Skeletal muscle tissue (tissue), 4 donors: ENCODE measurements around the gene CTNNA2. TPM values are rescaled to one million over a fixed set of nuclear protein-coding genes. Genes with fewer than 3 reads are reported as not detected.

ENCODE experiments used
- H3K27ac ChIP-seq: one replicate; pipeline ENCODE4 v1.7.0; 2013; ENCODE audit warnings: mild to moderate bottlenecking, low read depth, low read length, inconsistent platforms
- H3K27me3 ChIP-seq, 3 donors: one replicate each; pipeline ENCODE4 v1.7.0; 2013; ENCODE audit warnings: low read length in 3 of 3; ENCODE audit not compliant: control insufficient read depth in 3 of 3, insufficient read depth in 3 of 3
- H3K36me3 ChIP-seq, 3 donors: one replicate each; pipeline ENCODE4 v1.7.0; 2013; ENCODE audit warnings: low read length in 3 of 3; ENCODE audit not compliant: control insufficient read depth in 3 of 3, insufficient read depth in 3 of 3
- H3K4me1 ChIP-seq, 3 donors: one replicate each; pipeline ENCODE4 v1.7.0; 2013; ENCODE audit warnings: low read length in 3 of 3, mild to moderate bottlenecking in 3 of 3; ENCODE audit not compliant: control insufficient read depth in 3 of 3, insufficient read depth in 3 of 3
- H3K4me3 ChIP-seq, 3 donors: one replicate each; pipeline ENCODE4 v1.7.0; 2013; ENCODE audit warnings: low read length in 3 of 3
- H3K9ac ChIP-seq, 3 donors: one replicate each; pipeline ENCODE4 v1.7.0; 2013; ENCODE audit warnings: low read length in 3 of 3, mild to moderate bottlenecking in 3 of 3, moderate library complexity in 2 of 3, low read depth in 1 of 3
- H3K9me3 ChIP-seq, 3 donors: one replicate each; pipeline ENCODE4 v1.7.0; 2013; ENCODE audit warnings: low read length in 3 of 3; ENCODE audit not compliant: control insufficient read depth in 3 of 3
- total RNA-seq: library from RNA; depleted of rRNA; stranded (reverse); fragments of >200 nt; gene quantifications from one replicate; pipeline ENCODE4 v1.2.3, GENCODE V29; 2014
- donor health status: Osteomylitis.

CTNNA2 gene
- total RNA-seq, 1 donor from 2014 or later = 1.0 TPM

DNA sequence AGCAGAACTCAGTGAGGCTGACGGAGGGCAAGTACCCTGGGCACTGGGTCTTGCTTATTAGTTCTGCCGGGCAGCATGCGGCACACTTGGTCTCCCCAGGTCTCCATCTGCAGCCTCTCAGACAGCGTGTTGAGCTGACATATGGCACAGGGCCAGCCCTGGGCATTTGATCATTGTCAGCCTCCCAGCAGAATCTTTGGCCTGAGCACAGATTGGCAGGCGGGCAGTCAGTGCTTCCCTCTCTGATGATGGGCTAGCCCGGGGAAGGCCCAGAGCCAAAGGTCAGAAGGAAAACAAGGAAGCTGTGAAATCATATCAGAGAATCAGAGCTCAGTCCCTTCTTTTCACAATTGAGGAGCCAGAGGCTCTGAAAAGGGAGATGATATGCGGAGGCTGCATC lies 941.8 kb downstream of the CTNNA2 start:
- Histone ChIP-seq H3K4me3 (no peak overlapping the region), H3K9me3 (no peaks in the 10 kb centered on the region), H3K27me3 (no peaks in the 10 kb centered on the region), H3K4me1 (no peaks in the 10 kb centered on the region), H3K9ac (no peak overlapping the region), H3K27ac (no peak overlapping the region), H3K36me3 (no peaks in the 10 kb centered on the region)

DNA sequence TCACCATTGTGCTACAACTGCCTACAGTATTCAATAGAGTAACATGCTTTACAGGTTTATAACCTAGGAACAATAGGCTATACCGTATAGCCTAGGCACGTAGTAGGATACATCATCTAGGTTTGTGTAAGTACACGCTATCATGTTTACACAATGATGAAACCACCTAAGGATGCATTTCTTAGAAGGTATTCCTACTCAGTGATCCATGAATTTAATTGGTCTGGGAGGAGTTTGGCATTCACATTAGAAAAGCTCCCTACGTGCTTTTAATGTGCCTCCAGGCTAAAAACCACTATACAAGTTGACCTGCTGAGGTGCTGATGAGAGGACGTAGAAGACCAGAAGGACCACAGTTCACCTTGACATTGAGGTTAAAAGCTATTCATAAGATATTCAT lies 946.2 kb downstream of the CTNNA2 start:
- Histone ChIP-seq H3K27ac (no peak overlapping the region), H3K9me3 (no peaks in the 10 kb centered on the region), H3K4me1 (no peaks in the 10 kb centered on the region), H3K27me3 (no peaks in the 10 kb centered on the region), H3K9ac (no peak overlapping the region), H3K36me3 (no peaks in the 10 kb centered on the region), H3K4me3 (no peak overlapping the region)

DNA sequence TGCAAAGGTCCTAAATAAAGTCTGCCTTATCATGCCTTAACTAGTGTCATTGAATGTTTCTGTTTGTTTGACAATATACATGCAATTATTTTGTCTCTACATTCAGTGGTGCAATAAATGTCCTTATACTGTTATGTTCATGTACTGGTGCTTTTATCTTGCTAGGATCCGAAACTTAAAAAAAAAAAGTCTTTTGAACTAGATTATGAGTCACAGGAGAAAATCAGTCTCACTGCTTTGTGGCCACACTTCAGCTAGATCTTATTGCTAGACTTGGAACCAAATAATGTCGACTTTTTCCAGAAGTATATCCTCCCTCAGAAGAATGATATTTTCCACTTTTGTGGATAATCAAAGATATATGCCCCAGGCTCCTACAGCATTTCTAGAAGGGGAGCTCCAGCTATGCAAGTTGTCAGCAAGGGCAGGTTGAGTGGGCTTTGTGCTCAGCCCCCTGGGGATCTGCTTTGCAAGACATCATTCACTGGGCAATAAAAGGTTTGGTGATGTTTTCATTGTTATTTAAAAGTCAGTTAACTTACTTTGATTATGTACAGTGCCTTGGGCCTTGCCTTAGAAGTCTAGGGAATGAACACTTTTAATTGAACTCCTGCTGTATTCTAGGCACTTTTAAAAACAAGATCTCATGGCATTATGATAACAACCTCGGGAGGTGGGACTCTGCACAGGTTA lies 948.8 kb downstream of the CTNNA2 start:
- Histone ChIP-seq H3K4me1 (no peaks in the 10 kb centered on the region), H3K9me3 (no peaks in the 10 kb centered on the region), H3K4me3 (no peak overlapping the region), H3K36me3 (no peaks in the 10 kb centered on the region), H3K27ac (no peak overlapping the region), H3K9ac (no peak overlapping the region), H3K27me3 (no peaks in the 10 kb centered on the region)

DNA sequence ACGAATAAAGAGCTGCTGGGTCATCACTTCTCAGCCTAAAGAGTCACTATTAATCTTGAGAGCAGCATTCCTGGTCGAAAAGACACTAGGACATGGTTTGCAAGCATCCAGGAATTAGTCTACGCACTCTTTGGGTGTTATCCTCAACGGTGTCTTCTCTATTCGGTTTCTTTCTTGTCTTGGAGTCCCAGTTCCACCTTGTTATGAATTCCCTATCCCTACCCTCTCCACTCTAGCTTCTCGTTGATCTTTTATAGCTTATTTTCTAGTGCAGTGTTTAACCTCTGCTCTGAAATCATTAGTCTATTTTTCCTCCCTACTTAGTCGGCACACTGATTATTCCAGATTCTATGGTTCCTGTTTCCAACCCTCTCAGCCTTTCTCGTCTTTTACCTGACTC lies 949.8 kb downstream of the CTNNA2 start:
- H3K27me3 ChIP-seq = no peaks in the 10 kb centered on the region
- H3K9me3 ChIP-seq = no peaks in the 10 kb centered on the region
- H3K4me1 ChIP-seq = no peaks in the 10 kb centered on the region
- no peak overlapping the region for H3K27ac ChIP-seq
- no peaks in the 10 kb centered on the region for H3K36me3 ChIP-seq
- no peak overlapping the region for H3K9ac ChIP-seq
- no peak overlapping the region for H3K4me3 ChIP-seq

DNA sequence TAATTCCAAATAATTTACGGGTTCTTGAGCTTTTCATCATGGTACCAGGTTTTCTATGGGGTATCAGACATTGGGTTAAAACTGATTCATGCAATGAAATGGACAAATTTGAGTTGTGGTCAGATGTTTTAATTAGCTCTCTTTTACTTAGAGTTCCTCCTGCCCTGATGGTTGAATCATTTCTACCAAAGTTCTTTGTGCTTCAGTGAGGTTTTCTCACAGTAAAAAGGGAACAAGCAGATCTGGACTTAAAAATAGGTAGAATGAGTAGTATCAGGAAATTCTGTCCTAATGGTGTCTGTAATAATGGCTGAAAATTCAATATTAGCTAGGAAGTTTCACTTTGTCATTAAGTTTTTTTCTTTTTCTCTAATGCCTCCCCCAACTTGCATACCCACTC lies 951.4 kb downstream of the CTNNA2 start:
- Histone ChIP-seq H3K9ac (no peak overlapping the region), H3K36me3 (no peaks in the 10 kb centered on the region), H3K4me3 (no peak overlapping the region), H3K27ac (no peak overlapping the region), H3K4me1 (no peaks in the 10 kb centered on the region), H3K27me3 (no peaks in the 10 kb centered on the region), H3K9me3 (no peaks in the 10 kb centered on the region)

DNA sequence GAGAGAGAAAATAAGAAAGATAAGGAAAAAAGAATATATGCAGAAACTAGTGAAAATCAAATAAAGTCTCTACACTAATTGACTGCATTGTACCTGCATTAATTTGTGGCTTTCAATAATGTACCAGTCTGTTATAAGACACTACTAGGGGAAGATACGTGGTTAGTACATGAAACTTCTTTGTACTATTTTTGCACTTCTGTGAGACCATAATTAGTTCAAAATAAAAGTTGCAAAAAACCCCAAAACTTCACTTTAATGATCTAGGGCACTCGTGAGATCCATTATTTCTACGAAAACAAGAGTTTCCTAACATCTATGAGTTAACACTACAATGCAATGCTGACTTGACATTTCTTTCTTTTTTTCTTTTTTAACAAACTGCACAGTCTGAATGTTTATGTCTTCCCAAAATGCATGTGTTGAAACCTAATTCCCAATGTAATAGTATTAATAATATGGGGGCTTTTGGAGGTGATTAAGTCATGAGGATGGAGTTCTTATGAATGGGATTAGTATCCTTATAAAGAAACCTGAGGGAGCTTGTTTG lies 954.5 kb downstream of the CTNNA2 start:
- Histone ChIP-seq H3K36me3 (no peaks in the 10 kb centered on the region), H3K4me1 (no peaks in the 10 kb centered on the region), H3K9ac (no peak overlapping the region), H3K27me3 (no peaks in the 10 kb centered on the region), H3K27ac (no peak overlapping the region), H3K4me3 (no peak overlapping the region), H3K9me3 (no peaks in the 10 kb centered on the region)

DNA sequence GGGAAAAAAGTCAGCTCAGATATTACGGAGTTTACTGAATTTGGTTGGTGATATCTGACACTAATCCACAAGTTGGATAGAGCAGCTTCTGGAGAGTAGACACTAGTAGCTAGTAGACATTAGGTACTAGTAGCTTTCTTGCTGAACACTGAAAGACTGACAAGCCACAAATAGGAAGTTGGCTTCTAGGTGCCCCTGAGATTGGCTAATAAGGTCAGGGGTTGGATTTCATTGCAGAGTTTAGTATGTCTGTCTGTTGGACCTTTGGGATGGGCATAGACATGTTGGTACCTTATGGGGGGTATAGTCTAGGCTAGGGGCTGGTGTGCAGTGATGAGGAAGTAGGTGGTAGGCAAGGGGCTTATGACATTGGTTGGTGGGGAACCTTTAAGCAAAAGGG lies 956.6 kb downstream of the CTNNA2 start:
- H3K36me3 ChIP-seq = no peaks in the 10 kb centered on the region
- no peaks in the 10 kb centered on the region for H3K9me3 ChIP-seq
- H3K4me1 ChIP-seq = no peaks in the 10 kb centered on the region
- H3K27me3 ChIP-seq = no peaks in the 10 kb centered on the region
- no peak overlapping the region for H3K4me3 ChIP-seq
- no peak overlapping the region for H3K9ac ChIP-seq
- H3K27ac ChIP-seq = no peak overlapping the region

DNA sequence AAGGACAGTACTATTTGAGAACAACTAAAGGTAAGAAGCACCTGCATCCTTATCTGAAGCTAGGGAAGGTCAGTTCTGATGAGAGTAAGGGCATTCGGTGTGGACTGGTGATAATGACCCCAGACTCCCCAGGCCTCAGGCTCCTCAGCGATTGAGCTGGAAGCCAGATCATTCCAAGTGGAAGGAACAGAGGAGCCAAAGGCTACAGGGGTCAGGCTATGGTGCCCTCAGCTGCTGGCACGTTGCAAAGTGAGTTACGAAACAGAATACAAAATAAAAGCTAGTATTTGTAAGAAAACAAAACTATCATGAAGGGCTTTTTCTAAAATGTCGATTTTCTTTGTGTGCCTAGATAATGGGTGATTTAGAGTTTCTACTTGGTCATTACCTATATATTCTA lies 960.2 kb downstream of the CTNNA2 start:
- H3K4me3 ChIP-seq = no peak overlapping the region
- H3K36me3 ChIP-seq = no peaks in the 10 kb centered on the region
- no peaks in the 10 kb centered on the region for H3K27me3 ChIP-seq
- no peak overlapping the region for H3K27ac ChIP-seq
- H3K9me3 ChIP-seq = no peaks in the 10 kb centered on the region
- H3K4me1 ChIP-seq = no peaks in the 10 kb centered on the region
- H3K9ac ChIP-seq = no peak overlapping the region

DNA sequence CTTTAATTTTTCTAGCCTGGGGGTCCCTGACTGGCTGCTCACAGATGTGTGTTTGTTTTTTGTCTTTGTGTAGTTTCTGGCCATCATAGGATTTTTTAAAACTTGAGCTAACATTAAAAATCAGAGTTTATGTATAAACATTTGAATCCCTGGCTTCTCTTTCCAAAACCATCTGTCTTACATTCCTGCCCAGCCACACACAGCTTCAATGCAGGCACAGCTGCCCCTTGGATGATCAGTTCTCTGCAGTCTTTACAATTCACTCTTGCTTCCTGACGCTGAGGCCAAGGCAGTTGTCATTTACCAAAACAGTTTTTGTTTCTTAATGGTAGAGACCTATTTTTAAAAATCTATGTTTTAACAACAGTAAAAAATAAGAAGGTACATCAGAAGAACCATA lies 960.9 kb downstream of the CTNNA2 start:
- no peaks in the 10 kb centered on the region for H3K27me3 ChIP-seq
- H3K4me3 ChIP-seq = no peak overlapping the region
- H3K9me3 ChIP-seq = no peaks in the 10 kb centered on the region
- H3K9ac ChIP-seq = no peak overlapping the region
- no peaks in the 10 kb centered on the region for H3K4me1 ChIP-seq
- no peak overlapping the region for H3K27ac ChIP-seq
- no peaks in the 10 kb centered on the region for H3K36me3 ChIP-seq

DNA sequence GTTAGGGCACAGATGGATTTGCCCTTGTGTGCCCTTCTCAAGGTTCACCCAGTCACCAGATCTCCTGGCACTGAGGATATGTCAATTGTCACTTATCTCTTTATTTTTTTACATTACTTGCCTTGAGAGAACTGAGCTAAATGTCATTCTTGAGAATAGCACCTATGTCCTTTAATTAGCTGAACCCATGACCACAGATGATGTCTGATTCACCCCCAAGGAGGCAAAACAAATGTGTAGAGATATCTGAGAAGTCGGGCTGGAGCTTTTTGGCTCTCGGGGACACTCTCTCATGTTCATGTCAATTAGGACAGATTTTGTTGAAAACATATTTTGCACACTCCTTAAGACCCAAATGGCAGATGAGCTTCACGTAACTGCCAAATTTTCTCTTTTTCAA lies 963.1 kb downstream of the CTNNA2 start:
- Histone ChIP-seq H3K36me3 (no peaks in the 10 kb centered on the region), H3K9me3 (no peaks in the 10 kb centered on the region), H3K27ac (no peak overlapping the region), H3K27me3 (no peaks in the 10 kb centered on the region), H3K4me1 (no peaks in the 10 kb centered on the region), H3K9ac (no peak overlapping the region), H3K4me3 (no peak overlapping the region)
